AG20443 (cell line): ENCODE results near the gene WWOX.

Experiments
- DNase-seq: peaks from one replicate; pipeline ENCODE4 v3.0.0; 2012; ENCODE audit warnings: low spot score, mixed read lengths

Gene WWOX

DNA sequence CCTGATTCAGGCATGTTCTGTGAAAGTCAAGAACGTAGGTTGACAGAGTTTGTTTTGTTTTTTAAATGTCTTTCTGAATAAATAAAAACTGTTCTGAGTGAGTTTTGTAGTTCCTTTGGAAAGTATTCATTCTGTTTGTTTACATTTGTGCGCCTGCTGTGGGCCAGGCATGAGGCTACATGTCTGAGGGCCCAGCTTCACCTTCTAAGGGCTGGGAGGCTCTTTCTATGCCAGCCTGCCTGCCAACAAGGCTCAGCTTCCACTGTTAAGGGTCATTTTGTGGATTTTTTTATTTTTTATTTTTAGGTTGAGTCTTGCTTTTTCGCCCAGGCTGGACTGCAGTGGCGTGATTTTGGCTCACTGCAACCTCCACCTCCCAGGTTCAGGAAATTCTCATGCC, 6.1 kb downstream of the WWOX start:
- no peak for DNase-seq

DNA sequence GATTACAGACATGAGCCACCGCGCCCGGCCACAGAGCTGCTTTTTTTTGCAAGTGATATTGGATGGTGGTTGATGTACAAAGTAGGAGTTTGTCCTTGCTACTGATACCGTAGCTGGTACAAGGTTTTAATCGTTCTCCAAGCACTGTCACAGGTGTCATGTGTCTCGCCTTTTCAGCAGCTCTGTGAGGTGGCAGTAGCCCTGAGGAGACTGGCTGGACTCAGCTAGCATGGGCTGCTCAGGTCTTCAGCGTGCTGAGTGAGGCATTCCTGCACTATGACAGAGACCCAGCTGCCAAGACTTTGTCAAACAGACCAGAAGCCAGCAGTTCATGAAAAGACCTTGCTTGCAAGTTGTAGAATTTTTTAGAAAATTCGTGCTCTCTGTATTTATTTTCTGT, 7.2 kb downstream of the WWOX start:
- no peak for DNase-seq

DNA sequence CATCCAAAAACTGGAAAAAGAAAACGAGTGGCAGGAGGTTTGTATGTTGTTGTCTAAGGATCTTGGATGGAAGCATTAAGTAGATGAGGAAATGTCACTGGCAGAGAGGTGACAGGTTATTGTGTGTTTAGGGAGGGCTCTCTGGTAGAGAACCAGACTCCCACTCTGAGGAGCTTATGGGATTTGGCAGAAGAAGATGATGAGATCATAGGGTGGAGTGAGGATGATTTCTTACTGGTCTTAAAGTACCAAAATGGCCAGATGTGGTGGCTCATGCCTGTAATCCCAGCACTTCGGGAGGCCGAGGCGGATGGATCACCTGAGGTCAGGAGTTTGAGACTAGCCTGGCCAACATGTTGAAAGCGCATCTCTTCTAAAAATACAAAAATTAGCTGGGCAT, 9.0 kb downstream of the WWOX start:
- DNase-seq, result no peak

DNA sequence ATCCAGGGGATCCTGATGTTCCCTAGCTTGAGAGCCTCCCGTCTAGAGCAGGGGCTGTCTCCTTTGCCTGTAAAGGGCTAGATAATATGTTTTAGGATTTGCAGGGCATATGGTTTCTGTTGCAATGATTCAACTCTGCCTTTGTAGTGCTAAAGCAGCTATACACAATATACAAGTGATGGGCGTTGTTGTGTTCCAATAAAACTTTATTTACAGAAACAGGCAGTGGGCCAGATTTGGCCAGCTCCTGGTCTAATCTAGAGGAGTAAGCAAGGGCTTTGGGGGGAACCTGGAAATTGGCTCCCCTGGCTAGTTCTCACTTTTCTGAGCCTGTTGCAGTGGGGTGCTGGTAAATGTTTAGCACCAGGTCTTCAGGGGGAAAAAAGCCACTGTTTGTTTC, 13.8 kb downstream of the WWOX start:
- DNase-seq, result no peak

DNA sequence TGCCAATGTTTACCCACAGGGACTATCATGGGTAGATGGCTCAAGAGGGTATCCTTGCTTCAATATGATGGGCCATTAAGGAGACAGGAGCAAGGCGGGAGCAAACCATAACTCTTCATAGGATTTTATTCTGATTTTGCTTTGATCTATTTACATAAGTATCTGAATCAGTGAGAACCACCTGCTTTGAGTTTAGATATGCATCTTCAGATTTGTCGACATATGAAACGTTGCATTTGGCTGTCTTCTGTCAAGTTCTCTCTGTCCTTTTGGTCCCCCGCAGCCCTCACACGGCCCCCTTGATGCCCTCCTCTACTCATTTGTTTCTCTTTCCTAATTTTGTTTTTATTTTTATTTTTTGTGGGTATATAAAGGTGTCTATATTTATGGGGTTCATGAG, 16.2 kb downstream of the WWOX start:
- no peak for DNase-seq

DNA sequence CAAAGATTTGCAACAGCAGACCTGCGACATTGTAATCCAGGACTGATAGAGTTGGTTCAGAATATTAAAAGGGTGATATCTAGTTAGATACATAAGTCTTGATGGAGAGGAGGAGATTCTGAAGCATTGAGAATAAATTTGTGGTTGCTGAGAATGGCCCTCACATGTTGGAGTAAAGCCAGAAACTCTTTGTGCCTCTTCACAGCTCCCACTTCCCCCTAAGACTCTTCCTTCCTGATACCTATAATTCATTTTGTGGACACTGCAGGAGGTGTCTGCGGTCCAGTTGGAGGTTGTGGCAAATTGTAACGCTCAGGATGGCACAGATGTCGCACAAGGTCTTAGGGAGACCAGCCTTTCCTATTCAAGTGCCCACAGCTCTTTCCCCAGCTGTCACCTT, 17.5 kb downstream of the WWOX start:
- no peak for DNase-seq

DNA sequence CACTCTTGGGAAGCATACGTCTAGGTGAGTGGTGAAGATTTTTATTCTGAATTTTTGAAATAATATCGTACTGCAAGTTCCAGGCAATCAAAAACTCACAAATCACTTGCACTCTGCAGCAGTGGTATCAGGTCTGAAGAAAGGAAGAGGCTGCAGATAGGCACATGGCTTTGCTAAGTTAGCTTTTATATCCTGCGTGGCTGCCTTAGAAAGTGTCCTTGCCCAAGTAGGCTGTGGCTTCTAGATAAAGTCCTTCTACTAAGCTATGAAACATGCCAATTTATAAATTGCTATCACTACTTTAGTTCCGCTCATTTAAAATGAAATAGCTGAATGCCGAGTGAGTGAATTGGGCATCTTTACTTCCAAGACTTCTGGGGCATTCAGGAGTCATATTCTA, 17.9 kb downstream of the WWOX start:
- DNase-seq, result no peak

DNA sequence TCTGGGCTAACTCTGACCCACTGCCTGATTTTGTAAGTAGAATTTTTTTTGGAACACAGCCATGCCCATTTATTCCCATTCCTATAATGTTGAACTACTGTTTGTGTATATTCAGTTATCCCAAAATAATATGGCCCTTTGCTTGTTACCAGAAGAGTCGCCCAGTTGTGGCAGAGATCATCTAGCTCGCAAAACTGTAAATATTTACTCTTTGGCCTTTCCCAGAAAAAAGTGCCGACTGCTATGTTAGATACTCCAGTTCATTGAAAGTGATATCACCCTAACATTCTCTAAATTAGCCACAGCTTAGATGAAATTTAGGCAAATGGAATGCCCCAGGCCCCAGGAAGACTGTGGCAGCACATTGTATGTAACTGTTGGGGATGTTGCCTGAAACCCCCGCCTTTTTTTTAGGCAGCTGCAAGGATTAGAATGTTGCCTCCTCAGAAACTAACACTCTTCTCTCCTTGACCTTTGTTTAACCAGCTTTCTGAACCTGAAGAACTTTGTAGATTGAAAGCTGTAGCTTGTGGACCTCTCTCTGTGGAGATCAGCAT, 19.1 kb downstream of the WWOX start:
- no peak for DNase-seq

DNA sequence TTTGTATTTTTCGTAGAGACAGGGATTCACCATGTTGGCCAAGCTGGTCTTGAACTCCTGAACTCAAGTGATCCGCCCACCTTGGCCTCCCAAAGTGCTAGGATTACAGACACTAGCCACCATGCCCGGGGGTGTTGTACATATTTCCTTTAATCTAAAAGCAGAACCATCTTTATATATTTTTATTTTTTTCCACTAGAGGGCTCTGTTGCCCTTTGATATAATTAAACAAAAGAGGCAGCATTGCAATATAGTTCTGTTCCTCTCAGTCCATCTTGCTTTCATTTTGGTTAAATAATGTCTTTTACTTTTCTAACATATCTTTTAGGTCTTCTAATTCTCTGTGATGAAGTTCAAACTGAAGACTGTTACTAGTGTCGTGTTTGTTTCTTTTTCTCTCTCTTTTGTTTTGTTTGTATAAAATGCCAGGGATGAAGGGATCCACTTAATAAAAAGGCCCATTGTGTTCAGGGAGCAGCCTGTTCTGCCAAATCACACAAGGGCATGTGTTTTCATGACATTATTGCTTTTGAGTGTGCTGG, 23.4 kb downstream of the WWOX start:
- peak; percentile 63 for DNase-seq

DNA sequence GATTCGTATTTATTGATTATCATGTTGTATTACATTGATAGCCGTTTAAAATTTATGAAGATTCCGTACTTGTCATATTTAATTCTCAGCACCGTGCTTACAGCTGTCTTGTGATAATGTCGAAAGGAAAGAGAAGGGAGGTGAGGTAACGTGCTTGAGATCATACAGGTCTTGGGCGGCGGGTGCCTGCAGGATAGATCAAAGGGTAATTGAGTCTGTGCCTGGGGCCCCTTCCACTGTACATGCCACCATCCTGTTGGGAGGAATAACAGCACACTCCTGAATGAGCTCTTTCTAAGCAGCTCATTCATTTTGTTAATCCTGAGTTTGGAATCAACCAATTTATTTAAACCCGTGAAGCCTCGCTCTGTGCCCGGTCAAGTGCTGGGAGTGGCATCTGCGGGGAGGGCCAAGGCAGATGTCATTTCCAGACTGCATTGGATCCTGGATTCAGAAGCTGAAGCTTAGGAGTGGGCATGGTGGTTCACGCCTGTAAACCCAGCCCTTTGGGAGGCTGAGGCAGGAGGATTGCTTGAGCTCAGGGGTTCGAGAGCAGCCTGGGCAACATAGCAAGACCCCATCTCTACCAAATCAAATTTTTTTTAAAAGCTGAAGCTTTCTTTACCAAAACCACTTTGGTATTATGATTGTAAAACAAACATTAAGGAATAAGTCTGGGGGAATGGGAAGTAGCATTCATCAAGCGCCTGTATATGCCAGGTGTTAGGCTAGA, 25.8 kb downstream of the WWOX start:
- no peak for DNase-seq

DNA sequence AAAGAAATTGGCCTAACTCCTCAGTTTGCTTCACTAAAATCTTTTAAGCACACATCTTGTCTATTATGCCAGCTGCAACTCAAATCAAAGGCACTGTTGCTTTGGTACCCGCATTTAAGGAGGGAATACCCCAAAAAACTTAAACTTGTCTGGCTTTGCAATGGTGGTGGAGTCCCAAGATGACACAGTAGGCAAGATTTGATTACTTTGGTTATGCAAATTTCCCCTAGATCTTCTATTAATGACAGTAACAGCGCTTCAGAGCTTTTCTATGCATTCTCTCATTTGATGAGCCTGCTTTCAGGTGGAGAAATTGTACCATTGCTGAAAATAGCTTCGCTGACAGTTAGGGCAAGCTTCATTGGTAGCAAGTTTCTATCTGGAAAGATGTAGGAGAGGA, 27.2 kb downstream of the WWOX start:
- no peak for DNase-seq

DNA sequence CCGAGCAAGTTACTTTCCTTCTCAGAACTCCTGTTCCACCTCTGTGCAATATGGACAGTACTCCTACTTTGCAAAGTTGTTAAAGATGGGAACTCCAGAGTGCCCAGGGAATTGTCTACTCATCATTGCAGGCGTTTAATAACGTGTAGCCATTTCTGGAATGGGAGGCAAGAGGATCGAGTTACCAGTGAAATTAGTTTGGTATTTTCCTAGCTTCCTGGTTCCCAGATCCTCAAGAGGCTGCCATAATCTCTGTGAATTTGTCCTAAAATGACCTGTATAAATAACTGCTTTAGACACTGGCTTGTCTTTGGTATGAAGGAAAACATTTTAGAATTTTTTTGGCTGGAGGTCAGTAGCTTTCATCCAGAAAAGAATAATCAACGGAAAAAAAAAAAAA, 27.7 kb downstream of the WWOX start:
- peak; percentile 45 for DNase-seq

DNA sequence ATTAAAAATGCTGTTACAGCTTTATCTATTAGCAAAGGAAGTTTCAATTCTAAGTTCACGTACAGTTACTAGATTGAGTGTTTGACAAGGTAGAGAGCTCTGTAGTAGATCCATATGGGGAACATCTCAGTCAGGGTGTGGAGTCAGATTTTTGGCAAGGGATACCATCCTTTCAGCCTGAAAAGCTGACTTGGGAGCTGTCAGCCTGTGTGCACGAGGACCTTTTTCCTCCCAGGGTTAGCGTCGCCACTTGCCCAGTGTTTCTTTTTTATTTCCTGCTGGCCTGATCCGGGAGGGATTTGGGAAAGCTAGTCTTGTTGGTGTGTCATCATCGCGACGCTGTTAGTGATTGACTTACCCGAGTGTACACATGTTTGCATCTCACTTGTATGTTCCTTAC, 29.5 kb downstream of the WWOX start:
- DNase-seq, result no peak

DNA sequence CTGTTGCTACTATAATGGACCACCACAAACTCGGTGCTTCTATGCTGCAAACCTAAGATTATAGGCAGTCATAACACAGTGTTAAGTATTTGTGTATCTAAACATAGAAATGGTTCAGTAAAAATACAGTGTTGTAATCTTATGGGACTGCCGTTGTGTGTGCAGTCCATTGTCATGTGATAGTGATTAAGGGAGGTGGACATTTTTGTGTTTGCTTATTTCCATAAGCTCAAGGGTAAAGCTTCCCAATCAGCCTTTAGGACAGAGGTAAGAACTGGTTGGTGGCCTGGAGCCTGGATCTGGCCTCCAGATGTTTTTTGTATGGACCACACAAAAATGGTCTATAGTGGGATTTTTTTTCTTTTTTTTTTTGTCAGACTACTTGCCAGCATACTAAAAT, 29.9 kb downstream of the WWOX start:
- DNase-seq, result no peak

DNA sequence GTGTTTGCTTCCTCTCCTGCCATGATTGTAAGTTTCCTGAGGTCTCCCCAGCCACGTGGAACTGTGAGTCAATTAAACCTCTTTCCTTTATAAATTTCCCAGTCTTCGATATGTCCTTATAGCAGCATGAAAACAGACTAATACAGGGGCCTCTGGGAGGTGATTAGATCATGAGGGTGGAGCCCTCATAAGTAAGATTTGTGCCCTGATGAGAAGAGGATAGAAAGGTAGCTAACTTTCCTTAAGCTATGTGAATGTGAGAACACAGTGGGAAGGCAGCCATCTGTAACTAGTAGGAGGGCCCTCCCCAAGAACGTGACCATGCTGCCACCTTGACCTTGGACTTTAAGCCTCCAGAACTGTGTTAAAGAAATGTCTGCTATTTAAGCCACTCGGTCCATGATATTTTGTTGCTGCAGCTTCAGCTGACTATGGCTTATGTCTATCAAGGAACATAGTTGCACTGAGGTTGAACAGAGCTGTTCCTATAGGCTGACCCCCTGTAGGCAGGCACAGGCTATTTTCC, 30.7 kb downstream of the WWOX start:
- no peak for DNase-seq

DNA sequence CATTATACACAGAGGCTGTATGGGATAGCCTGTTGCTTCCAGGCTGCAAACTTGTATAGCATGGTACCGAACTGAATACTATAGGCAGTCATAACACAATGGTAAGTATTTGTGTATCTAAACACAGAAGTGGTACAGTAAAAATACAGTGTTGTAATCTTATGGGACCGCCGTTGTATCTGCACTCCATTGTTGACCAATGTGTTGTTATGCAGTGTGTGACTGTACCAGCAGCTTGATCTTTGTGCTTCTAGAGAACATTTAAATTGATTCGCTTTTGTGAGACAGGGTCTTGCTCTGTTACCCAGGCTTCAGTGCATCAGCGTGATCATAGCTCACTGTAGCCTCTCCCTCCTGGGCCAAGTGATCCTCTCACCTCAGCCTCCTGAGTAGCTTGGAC, 31.5 kb downstream of the WWOX start:
- DNase-seq, result no peak

DNA sequence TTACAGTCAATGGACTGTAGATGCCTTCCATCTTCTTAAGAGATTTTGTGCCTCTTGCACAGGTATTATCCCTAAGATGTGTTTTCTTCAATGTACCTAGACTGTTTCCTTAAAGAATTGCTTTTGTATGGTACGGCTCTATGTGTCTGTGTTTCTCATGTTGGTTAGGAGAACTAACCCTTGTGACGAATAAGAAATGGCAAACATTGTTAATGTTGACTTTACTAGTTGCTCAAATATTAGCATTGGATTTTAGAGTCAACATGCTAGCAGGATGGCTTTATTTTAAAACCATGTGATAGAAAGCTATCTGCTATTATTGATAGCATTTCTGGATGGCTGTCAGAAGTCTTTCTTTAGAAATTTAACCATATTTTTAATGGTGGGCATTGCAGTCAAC, 34.5 kb downstream of the WWOX start:
- DNase-seq, result no peak

DNA sequence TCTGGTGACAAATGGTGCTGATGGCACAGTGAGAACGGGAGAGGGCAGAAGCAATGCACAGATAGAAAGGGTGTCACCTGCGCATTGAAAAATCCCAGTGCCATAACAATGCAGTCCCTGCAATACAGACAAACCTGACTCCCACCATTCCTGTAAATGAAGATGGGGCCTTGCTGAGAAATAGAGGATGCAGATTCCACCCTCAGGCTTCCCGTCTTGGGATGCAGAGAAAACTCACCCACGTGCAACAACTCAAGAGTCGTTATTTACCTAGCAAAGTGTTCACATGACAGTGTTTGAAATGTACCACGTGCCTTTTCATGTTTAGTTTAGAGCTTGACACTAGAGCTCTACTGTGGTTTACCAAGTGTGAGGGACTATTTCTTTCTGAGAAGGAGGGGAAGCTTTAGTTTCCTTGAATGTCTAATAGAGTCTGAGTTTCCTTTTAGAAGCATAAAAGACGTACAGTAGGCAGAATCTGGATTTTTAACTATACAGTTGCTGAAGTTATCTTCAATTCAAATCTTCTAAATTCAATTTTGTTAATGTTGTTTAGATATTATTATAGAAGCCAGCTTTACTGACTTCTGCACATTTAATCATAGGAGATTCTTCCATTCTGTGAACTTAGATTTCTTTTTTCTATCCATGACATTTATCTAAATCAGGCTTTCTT, 35.6 kb downstream of the WWOX start:
- DNase-seq, result no peak

DNA sequence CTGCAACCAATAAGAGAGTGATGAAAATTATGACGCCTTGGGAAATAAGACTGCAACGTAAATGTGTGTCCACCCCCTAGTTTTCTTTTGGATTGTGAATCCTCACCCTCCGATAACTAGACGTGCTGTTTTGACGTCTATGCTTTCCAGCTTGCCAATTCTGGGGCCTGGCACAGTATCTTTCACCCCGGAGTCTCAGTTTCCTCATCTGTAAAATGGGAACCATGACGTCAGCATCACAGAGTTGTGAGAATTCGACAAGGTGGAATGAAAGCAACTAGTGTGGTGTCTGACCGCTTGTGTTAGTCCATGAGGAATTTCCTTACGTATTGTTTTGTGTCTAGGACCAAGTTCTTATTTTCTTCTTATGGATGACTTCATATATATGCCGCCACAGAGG, 37.7 kb downstream of the WWOX start:
- DNase-seq, result no peak

DNA sequence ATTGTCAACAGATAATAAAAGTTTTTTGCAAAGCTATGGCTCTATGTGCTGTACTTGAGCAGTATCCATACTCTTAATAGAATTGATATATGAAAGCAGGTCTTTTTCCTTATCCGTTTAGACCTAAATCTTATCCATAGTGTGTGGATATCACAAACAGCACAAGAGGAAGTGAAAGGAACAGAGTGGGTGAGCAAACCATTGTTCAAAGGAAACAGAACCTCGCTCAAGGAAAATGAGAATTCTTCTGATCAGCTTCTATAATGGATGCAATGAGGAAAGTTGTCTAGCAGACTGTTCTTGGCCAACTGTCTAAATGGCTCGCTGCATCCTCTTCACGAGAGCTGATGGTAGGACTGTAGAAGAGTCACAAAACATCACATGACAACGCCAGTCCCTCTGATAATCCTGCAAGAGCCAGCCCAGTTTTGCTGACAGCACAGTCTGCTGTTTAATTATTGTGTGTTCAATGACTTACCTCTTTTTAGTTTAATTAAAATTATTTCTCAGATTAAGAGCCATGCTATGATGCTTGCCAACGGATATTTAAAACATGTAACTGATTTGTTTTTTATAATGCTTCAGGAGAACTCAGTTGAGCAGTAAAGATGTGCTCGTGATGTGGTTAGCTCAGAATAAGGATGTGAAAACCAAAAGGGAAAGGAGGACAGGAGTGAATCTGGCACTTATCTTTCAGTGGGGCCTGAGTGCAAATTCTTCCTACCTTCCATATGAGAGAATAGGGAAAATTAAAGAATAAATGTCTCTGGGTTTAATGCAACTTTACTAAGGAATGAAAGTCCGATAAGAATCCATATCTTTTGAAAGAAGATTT, 38.5 kb downstream of the WWOX start:
- no peak for DNase-seq

DNA sequence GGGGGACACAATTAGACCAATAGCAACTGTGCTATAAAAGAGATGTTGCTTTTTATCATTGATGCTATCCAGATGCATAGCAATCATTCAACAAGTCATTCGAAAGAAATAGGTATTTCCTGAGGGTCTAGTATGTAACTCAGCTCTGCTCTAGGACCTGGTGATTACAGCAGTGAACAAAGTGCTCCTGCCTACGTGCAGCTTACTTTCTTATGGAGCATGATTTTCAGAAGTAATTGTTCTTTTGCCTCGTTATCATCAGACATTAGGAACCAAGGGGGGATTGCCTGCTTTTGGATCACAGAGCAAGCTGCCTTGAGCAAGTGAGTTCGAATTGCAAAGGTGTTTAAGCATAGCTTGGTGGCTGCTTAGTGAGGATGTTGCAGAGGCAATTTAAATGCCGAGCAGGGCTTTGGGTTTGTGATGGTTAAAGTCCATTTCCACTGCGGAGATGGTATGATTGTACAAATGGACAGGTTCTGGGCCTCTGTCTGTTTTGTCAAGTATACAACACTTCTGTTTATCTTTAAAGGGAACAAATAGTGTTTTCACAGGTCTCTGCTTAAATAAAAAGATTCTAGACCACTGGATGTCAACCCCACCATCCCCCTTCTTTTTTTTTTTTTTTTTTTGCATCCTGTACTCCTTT, 41.5 kb downstream of the WWOX start:
- DNase-seq, result no peak

DNA sequence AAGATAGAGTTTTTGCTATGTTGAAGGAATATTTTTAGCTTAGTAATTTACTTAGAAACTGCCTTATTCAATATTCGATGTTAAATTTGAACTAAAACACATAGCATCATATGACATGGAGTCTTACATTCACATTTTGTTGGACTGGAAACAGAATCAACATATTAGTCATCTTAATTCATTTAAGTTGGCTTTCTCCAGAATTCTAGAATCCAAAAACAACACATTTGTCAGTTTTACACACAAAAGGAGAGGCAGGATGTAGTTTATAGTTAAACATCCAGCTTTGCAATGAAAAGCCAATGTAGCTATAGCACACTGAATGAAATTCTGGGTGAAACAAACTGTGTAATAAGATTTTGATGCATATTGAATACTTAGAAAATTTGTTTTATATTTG, 43.3 kb downstream of the WWOX start:
- no peak for DNase-seq
